ENCODE data around the gene RPL14. TPM values are rescaled to one million over a fixed set of nuclear protein-coding genes. Genes with fewer than 3 reads are reported as not detected.

Gene RPL14
- total RNA-seq, 2 donors from 2014 or later = 1,691 to 2,241 TPM

DNA sequence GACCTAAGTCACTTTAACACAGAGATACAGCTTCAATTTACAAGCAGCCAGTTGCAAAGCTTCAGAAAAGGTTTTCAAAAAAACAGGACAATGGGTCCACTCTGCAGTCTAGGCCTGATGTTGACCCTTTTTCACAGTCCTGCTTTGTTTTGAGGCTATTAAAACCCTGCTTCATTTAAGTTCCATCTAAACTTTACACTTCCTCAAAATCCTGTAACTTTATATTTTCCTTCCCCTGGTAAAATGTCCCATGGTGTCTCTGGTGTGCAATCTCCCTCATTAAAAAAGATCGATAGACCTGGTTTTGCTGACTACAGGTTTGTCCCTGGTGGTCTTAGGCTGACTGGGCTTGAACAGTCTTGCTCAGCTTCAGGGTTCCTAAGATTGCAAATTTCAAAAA, 5.1 kb upstream of the RPL14 start:
- Histone ChIP-seq H3K4me3 (ENCODE audit: low read length) (peak overlapping the region; percentile 90), H3K4me1 (ENCODE audit: control insufficient read depth, insufficient read depth, low read length) (no peaks in the 10 kb centered on the region), H3K36me3 (ENCODE audit: control insufficient read depth, insufficient read depth, low read length) (no peaks in the 10 kb centered on the region), H3K27me3 (ENCODE audit: control insufficient read depth, insufficient read depth, low read length, poor library complexity, severe bottlenecking) (no peaks in the 10 kb centered on the region), H3K9ac (ENCODE audit: extremely low read depth, low read length, poor library complexity, severe bottlenecking) (peak overlapping the region; percentile 86), H3K27ac (ENCODE audit: low read depth, low read length) (no peak overlapping the region), H3K9me3 (ENCODE audit: control insufficient read depth, low read length) (no peaks in the 10 kb centered on the region)
- TF ChIP-seq, protein P1, sequence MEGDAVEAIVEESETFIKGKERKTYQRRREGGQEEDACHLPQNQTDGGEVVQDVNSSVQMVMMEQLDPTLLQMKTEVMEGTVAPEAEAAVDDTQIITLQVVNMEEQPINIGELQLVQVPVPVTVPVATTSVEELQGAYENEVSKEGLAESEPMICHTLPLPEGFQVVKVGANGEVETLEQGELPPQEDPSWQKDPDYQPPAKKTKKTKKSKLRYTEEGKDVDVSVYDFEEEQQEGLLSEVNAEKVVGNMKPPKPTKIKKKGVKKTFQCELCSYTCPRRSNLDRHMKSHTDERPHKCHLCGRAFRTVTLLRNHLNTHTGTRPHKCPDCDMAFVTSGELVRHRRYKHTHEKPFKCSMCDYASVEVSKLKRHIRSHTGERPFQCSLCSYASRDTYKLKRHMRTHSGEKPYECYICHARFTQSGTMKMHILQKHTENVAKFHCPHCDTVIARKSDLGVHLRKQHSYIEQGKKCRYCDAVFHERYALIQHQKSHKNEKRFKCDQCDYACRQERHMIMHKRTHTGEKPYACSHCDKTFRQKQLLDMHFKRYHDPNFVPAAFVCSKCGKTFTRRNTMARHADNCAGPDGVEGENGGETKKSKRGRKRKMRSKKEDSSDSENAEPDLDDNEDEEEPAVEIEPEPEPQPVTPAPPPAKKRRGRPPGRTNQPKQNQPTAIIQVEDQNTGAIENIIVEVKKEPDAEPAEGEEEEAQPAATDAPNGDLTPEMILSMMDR (conservative IDR thresholded peaks at IDR 0.05) = no peak
- no peaks in the 10 kb centered on the region for H3K36me3 Mint-ChIP-seq (ENCODE audit: low read depth)
- H3K27ac Mint-ChIP-seq = peak overlapping the region; percentile 97
- H3K9me3 Mint-ChIP-seq = no peaks in the 10 kb centered on the region
- 88 to 93% methylated on average over 1 of the region's 1 CpG for WGBS, 2 experiments (ENCODE audit: insufficient coverage in 1 of 2, insufficient read length in 1 of 2)
- peaks cover 2% of the 10 kb centered on the region for H3K27me3 Mint-ChIP-seq (ENCODE audit: insufficient read depth)
- peak overlapping the region; percentile 83 for H3K4me3 Mint-ChIP-seq
- peaks cover 10% of the 10 kb centered on the region for H3K4me1 Mint-ChIP-seq
- no peak for DNase-seq

DNA sequence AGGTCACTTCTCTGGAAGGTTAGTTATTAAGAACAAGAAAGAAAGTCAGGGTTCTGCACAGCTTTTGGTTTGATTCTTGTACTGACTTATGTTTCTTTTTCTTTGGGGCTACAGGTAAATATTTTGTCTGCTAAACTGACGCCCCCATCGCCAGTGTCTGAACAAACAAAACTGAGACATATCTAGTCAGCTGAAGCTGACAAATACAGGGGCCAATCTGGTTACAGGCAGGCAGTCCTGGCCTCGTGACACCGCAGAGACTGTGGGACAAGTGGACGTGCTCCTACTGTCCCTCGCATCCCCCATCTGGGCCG, 4.6 kb upstream of the RPL14 start:
- Mint-ChIP-seq H3K4me3 (peak overlapping the region; percentile 83), H3K9me3 (no peaks in the 10 kb centered on the region), H3K4me1 (peaks cover 10% of the 10 kb centered on the region), H3K27ac (peak overlapping the region; percentile 97), H3K27me3 (ENCODE audit: insufficient read depth) (peaks cover 2% of the 10 kb centered on the region), H3K36me3 (ENCODE audit: low read depth) (no peaks in the 10 kb centered on the region)
- no peaks in the 10 kb centered on the region for H3K27me3 ChIP-seq (ENCODE audit: control insufficient read depth, insufficient read depth, low read length, poor library complexity, severe bottlenecking)
- no peaks in the 10 kb centered on the region for H3K36me3 ChIP-seq (ENCODE audit: control insufficient read depth, insufficient read depth, low read length)
- 13 to 18% methylated on average over 5 to 7 of the region's 7 CpGs for whole genome bisulfite sequencing, 2 experiments (ENCODE audit: insufficient coverage in 1 of 2, insufficient read length in 1 of 2)
- peak overlapping the region; percentile 90 for H3K4me3 ChIP-seq (ENCODE audit: low read length)
- no peaks in the 10 kb centered on the region for H3K9me3 ChIP-seq (ENCODE audit: control insufficient read depth, low read length)
- H3K27ac ChIP-seq (ENCODE audit: low read depth, low read length) = peak overlapping the region; percentile 92
- no peak for DNase-seq
- TF ChIP-seq, protein P1 (conservative IDR thresholded peaks at IDR 0.05) = no peak
- no peaks in the 10 kb centered on the region for H3K4me1 ChIP-seq (ENCODE audit: control insufficient read depth, insufficient read depth, low read length)
- H3K9ac ChIP-seq (ENCODE audit: extremely low read depth, low read length, poor library complexity, severe bottlenecking) = peak overlapping the region; percentile 86

DNA sequence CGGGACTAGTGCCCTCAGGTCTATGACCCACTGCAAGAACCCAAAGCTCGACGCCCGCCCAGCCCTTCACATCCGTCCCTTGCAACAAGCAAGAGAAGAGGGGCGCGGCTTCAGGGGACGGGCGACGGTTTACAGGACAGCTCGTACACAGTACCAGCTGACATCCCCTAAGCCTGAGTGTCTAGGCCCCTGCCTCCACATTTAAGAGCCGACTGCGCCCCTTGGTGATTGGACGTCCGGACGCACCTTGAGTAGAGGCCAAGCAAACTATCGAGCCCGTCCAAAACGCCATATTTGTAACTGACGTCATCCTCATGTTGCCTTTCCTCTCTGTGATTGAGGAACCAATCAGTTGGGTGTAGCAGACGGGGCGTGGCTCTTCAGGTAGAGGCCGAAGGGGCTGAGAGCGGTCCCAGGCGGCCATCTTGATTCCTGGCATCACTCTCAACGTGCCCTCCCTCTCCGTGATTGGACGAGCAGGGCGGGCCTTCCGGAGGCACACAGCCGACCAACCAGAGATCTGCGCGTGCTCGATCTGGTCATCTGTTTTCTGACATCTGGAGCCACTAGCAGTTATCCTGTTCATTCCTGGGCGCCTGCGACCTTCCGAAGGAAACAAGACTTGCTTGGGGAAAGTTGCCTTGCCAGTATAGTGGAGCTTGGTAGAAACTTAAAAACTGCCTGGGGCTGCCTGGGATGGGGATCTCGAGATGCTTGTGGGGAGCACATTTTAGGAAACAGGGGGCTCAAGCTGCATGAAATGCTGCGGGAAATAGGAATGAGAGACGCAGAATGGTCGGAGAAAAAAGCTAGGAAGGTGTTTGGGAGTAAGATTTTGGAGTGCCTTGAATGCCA, 4.0 kb upstream of the RPL14 start:
- Histone ChIP-seq H3K4me1 (ENCODE audit: control insufficient read depth, insufficient read depth, low read length) (no peaks in the 10 kb centered on the region), H3K36me3 (ENCODE audit: control insufficient read depth, insufficient read depth, low read length) (peaks cover 5% of the 10 kb centered on the region), H3K4me3 (ENCODE audit: low read length) (peak overlapping the region; percentile 90), H3K27ac (ENCODE audit: low read depth, low read length) (peak overlapping the region; percentile 92), H3K27me3 (ENCODE audit: control insufficient read depth, insufficient read depth, low read length, poor library complexity, severe bottlenecking) (no peaks in the 10 kb centered on the region), H3K9me3 (ENCODE audit: control insufficient read depth, low read length) (no peaks in the 10 kb centered on the region), H3K9ac (ENCODE audit: extremely low read depth, low read length, poor library complexity, severe bottlenecking) (peak overlapping the region; percentile 86)
- TF ChIP-seq, protein P1 (conservative IDR thresholded peaks at IDR 0.05) = no peak
- no peaks in the 10 kb centered on the region for H3K9me3 Mint-ChIP-seq
- H3K36me3 Mint-ChIP-seq (ENCODE audit: low read depth) = peaks cover 6% of the 10 kb centered on the region
- peak; percentile 99 for DNase-seq
- H3K4me3 Mint-ChIP-seq = peak overlapping the region; percentile 83
- peaks cover 2% of the 10 kb centered on the region for H3K27me3 Mint-ChIP-seq (ENCODE audit: insufficient read depth)
- H3K27ac Mint-ChIP-seq = peak overlapping the region; percentile 97
- WGBS, 2 experiments (ENCODE audit: insufficient coverage in 1 of 2, insufficient read length in 1 of 2) = 0 to 1% methylated on average over 13 to 41 of the region's 41 CpGs
- H3K4me1 Mint-ChIP-seq = peaks cover 13% of the 10 kb centered on the region

Data from endodermal cell (in vitro differentiated cells).